ENCODE results near the gene SEPTIN10.

Gene SEPTIN10

DNA sequence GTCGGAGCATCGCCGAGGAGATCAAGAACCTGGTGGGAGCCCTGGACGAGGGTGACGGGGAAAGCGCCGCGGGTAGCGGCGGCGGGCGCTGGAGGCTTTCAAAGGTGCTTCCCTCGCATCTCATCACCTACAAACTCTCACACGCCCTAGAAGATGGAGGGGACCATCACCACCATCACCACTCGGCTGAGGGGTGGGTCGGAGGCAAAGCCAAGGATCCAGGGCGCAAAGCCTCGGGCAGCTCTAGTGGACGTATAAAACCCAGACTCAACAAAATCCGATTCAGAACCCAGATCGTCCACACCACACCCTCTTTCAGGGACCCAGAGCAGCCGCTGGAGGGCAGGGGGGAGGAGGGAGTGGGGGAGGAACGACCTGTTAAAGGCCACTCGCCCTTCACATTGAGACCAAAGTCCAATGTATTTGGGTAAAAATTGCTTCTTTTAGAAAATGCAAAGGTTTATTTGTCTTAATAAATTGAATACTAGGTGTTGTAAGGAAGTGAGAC, 1.9 kb upstream of the SEPTIN10 start:
- TF ChIP-seq CTCF (IDR thresholded peaks at IDR 0.05), result no peak

- TF ChIP-seq CTCF (IDR thresholded peaks at IDR 0.05), result no peak
These were observed 1.2 kb upstream of the SEPTIN10 start for GRCh38 chr2:109614715-109615636.

DNA sequence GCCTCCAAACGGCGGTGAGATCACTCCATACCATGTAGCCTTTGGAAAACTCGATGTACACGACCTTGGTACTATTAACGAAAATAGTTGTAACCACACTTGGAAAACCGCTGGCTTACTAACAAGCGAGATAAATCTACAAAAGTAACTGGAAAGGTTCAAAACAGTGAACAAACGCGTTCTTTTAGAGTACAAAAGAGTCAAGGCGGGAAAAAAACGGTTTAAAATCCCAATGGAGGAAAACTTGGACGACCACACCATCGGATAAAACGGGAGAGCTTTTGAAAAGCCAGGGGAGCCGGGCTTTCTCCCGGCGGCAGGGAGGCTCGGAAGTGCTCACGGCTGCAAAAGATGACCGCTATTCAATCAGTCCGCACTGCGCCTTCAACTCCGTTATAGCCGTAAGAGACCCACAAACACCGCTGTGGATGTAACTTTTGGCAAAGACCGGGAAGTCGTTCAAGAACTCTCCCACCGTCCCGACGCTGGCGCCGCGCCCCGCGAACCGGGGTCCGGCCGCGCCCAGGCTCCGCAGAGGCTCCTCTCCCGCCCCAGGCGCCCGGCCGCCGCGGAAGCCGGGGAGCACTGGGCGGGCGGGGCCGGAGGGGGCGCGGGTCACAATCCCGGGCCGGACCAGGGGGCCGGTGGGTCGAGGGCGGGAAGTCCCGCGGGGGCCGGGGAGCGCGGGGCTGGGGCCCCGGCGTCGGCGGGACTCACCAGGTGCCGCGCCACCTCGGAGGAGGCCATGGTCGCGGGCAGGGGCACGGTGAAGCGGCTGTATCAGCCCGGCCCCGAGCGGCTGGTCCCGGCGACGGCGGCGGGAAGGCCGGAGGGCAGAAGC, 465 bp downstream of the SEPTIN10 start:
- no peak for TF ChIP-seq CTCF (IDR thresholded peaks at IDR 0.05)

- TF ChIP-seq CTCF (IDR thresholded peaks at IDR 0.05), result peak; percentile 21; the same call in 1 of the 2 replicates
These were observed 2.2 kb downstream of the SEPTIN10 start for GRCh38 chr2:109611467-109612095.

GRCh38 chr2:109609352-109610024, 4.3 kb downstream of the SEPTIN10 start:
- TF ChIP-seq CTCF (IDR thresholded peaks at IDR 0.05), result no peak

- TF ChIP-seq CTCF (IDR thresholded peaks at IDR 0.05), result no peak
These were observed 6.0 kb downstream of the SEPTIN10 start for GRCh38 chr2:109607766-109608165.

DNA sequence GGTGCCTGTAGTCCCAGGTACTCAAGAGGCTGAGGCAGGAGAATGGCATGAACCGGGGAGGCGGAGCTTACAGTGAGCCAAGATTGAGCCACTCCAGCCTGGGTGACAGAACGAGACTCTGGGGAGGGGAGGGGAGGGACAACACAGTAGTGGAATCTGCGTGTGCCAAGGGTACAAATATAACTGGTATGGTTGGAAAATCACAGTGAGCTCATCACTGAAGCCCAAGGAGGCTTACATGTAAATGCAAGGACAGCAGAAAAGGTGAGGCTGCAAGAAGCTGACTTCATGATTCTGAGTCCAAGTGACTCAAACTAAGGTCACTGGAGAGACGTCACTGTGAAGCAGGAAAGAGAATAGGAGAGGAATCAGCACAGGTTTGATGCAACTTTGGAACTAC, 9.2 kb downstream of the SEPTIN10 start:
- no peak for TF ChIP-seq CTCF (IDR thresholded peaks at IDR 0.05)

Data from LNCAP (cell line).